Erythroblast (primary cell): ENCODE results near the gene DDX25.

Experiments used
- GATA1 ChIP-seq: IDR thresholded peaks from 2 replicates; pipeline ENCODE4 v1.6.1; 2011; ENCODE audit warnings: low read depth, mild to moderate bottlenecking, control low read depth, low read length, moderate library complexity
- POLR2A ChIP-seq: IDR thresholded peaks from 2 replicates; pipeline ENCODE4 v1.6.1; 2011; ENCODE audit warnings: mild to moderate bottlenecking, low read length

DNA sequence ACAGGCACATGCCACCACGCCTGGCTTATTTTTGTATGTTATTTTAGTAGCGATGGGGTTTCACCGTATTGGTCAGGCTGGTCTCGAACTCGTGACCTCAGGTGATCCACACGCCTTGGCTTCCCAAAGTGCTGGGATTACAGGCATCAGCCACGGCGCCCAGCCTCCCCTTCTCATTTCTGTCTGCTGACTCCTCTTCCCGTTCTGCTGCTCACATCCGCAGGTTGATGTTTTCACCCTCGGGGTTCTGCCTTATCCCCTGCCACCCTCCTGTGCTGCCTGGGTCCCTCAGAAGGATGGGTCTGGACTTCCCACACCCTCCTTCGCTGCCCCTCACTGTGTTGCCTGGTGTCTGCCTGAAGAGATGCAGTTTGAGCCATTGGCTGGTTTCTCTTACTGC lies 22.4 kb downstream of the DDX25 start:
- TF ChIP-seq POLR2A, result no peak
- TF ChIP-seq GATA1, result no peak
